ENCODE data around the gene TMEM205.

GRCh38 chr19:11337080-11337479 is 9.0 kb downstream of the TMEM205 start:
- TF ChIP-seq SUZ12 (IDR thresholded peaks at IDR 0.05) (no peak), SP1 (IDR thresholded peaks at IDR 0.05) (no peak), ELF4 (IDR thresholded peaks at IDR 0.05) (no peak), FOXM1 (IDR thresholded peaks at IDR 0.05; ENCODE audit: borderline replicate concordance) (no peak), FOXK2 (IDR thresholded peaks at IDR 0.05) (no peak), HDGF (IDR thresholded peaks at IDR 0.05; ENCODE audit: borderline replicate concordance) (no peak), NFRKB (IDR thresholded peaks at IDR 0.05) (no peak), ARNT (IDR thresholded peaks at IDR 0.05) (no peak), PKNOX1 (IDR thresholded peaks at IDR 0.05) (no peak), TARDBP (IDR thresholded peaks at IDR 0.05) (no peak), ZNF384 (IDR thresholded peaks at IDR 0.05) (no peak), FOXA1 (IDR thresholded peaks at IDR 0.05) (no peak), BHLHE40 (IDR thresholded peaks at IDR 0.05; ENCODE audit: borderline replicate concordance) (no peak)

All from HEK293T (cell line).